ENCODE measurements around the gene MMP10. TPM values are rescaled to one million over a fixed set of nuclear protein-coding genes. Genes with fewer than 3 reads are reported as not detected.
"Not testable (repeated sequence)": the region's sequence is repeated elsewhere in the genome, so short reads cannot be mapped to it uniquely, and the experiment has no call there.

Gene MMP10
- total RNA-seq, 1 donor from 2014 or later, result not detected

GRCh38 chr11:102783720-102784119, 3.3 kb upstream of the MMP10 start:
- intact Hi-C loops (cut with micrococcal nuclease), result no loop called here

GRCh38 chr11:102783016-102783415, 2.6 kb upstream of the MMP10 start:
- intact Hi-C loops (cut with micrococcal nuclease), result no loop called here

- intact Hi-C loops (cut with micrococcal nuclease), result no loop called here
Observed at GRCh38 chr11:102781676-102782075, 1.2 kb upstream of the MMP10 start.

- intact Hi-C loops (cut with micrococcal nuclease), result no loop called here
Observed at GRCh38 chr11:102776454-102776853, 4.0 kb downstream of the MMP10 start.

- intact Hi-C loops (cut with micrococcal nuclease), result no loop called here
Observed at GRCh38 chr11:102773386-102773785, 7.0 kb downstream of the MMP10 start.

- intact Hi-C loops (cut with micrococcal nuclease), result no loop called here
Observed at GRCh38 chr11:102771351-102771750, 9.1 kb downstream of the MMP10 start.

GRCh38 chr11:102770191-102770590, 10.2 kb downstream of the MMP10 start:
- intact Hi-C loops (cut with micrococcal nuclease), result no loop called here

GRCh38 chr11:102767800-102768199, 12.6 kb downstream of the MMP10 start:
- intact Hi-C loops (cut with micrococcal nuclease), result no loop called here

- intact Hi-C loops (cut with micrococcal nuclease), result no loop called here
Observed at GRCh38 chr11:102763440-102763839, 17.0 kb downstream of the MMP10 start.

GRCh38 chr11:102762361-102762767, 18.1 kb downstream of the MMP10 start:
- intact Hi-C loops (cut with micrococcal nuclease), result no loop called here

- intact Hi-C loops (cut with micrococcal nuclease), result no loop called here
Observed at GRCh38 chr11:102761646-102762238, 18.7 kb downstream of the MMP10 start.

- intact Hi-C loops (cut with micrococcal nuclease), result no loop called here
Observed at GRCh38 chr11:102760344-102761035, 19.9 kb downstream of the MMP10 start.

- intact Hi-C loops (cut with micrococcal nuclease), result no loop called here
Observed at GRCh38 chr11:102757823-102758549, 22.4 kb downstream of the MMP10 start.

GRCh38 chr11:102753267-102753666, 27.2 kb downstream of the MMP10 start:
- intact Hi-C loops (cut with micrococcal nuclease), result no loop called here

- intact Hi-C loops (cut with micrococcal nuclease), result no loop called here
Observed at GRCh38 chr11:102751673-102752072, 28.8 kb downstream of the MMP10 start.

GRCh38 chr11:102749101-102749722, 31.2 kb downstream of the MMP10 start:
- intact Hi-C loops (cut with micrococcal nuclease), result no loop called here

- intact Hi-C loops (cut with micrococcal nuclease), result not testable (repeated sequence)
Observed at GRCh38 chr11:102746746-102747578, 33.5 kb downstream of the MMP10 start.

- intact Hi-C loops (cut with micrococcal nuclease), result no loop called here
Observed at GRCh38 chr11:102734650-102735049, 45.8 kb downstream of the MMP10 start.

- intact Hi-C loops (cut with micrococcal nuclease), result loop anchor here (1.0 kb wide), 2 partner anchors 208 to 322 kb away; no protein-coding TSS in a partner anchor
Observed at GRCh38 chr11:102733232-102733875, 47.1 kb downstream of the MMP10 start.

- intact Hi-C loops (cut with micrococcal nuclease), result not testable (repeated sequence)
Observed at GRCh38 chr11:102730944-102731343, 49.5 kb downstream of the MMP10 start.

Measured in T-helper 1 cell treated with Interleukin-12 subunit alpha and Interleukin-12 subunit beta and Interleukin-4 antibody, amounts not matched to agents 30 ng/mL and 1 ng/mL, for 36 hours (primary cell).